H1 (cell line): ENCODE results near the gene GALP. TPM values are rescaled to one million over a fixed set of nuclear protein-coding genes. Genes with fewer than 3 reads are reported as not detected.

ENCODE experiments used
- CTCF ChIA-PET: fragments of 300-600 bp; sonication (Branson Sonifier 250); formaldehyde crosslinking; loops from one replicate; lab custom pipeline; 2021; ENCODE audit not compliant: partially characterized antibody; lab: Charles Lee
- POLR2A ChIA-PET: fragments of 300-600 bp; sonication (Branson Sonifier 250); formaldehyde crosslinking; loops from one replicate; lab custom pipeline; 2021; ENCODE audit warnings: inconsistent platforms; ENCODE audit not compliant: partially characterized antibody; lab: Charles Lee
- DNase-seq, 2 experiments: peaks; one replicate each; pipeline versions ENCODE4 v3.0.0 to v3.0.0-alpha.2; 2010 to 2022; ENCODE audit warnings: low spot score in 2 of 2, low read depth in 1 of 2, mixed read lengths in 1 of 2
- FAIRE-seq: peaks from 2 replicates; lab custom pipeline; 2011; peaks lifted over from hg19 to GRCh38; lab: Jason Lieb, UNC
- H2AFZ ChIP-seq: 2 replicates; pipeline ENCODE4 v1.8.1; 2012; ENCODE audit warnings: low read length, inconsistent platforms
- H2AK5ac ChIP-seq: 2 replicates; pipeline ENCODE4 v1.6.1; 2013; ENCODE audit warnings: low read depth, low read length
- H2BK120ac ChIP-seq: replicated peaks from 2 replicates; pipeline ENCODE3; 2013; ENCODE audit warnings: low read depth, low read length, inconsistent platforms
- H2BK12ac ChIP-seq: 2 replicates; pipeline ENCODE4 v1.6.1; 2013; ENCODE audit warnings: low read depth, low read length
- H2BK15ac ChIP-seq: 2 replicates; pipeline ENCODE4 v1.6.1; 2013; ENCODE audit warnings: low read length
- H2BK20ac ChIP-seq: 2 replicates; pipeline ENCODE4 v1.6.1; 2013; ENCODE audit warnings: low read length
- H2BK5ac ChIP-seq: 2 replicates; pipeline ENCODE4 v1.6.1; 2013; ENCODE audit warnings: low read depth, low read length
- H3K14ac ChIP-seq: 2 replicates; pipeline ENCODE4 v1.6.1; 2013; ENCODE audit warnings: inconsistent platforms; ENCODE audit not compliant: insufficient read length
- H3K18ac ChIP-seq: 2 replicates; pipeline ENCODE4 v1.6.1; 2013; ENCODE audit warnings: low read length; ENCODE audit errors: extremely low read depth
- H3K23ac ChIP-seq: 2 replicates; pipeline ENCODE4 v1.6.1; 2013; ENCODE audit warnings: inconsistent platforms; ENCODE audit not compliant: insufficient read length
- H3K23me2 ChIP-seq: 2 replicates; pipeline ENCODE4 v1.6.1; 2013; ENCODE audit warnings: low read depth, low read length
- H3K27ac ChIP-seq: 2 replicates; pipeline ENCODE4 v1.6.1; 2011; ENCODE audit warnings: low read depth, low read length, inconsistent platforms
- H3K27me3 ChIP-seq, 4 experiments: replicated peaks in 1 of 4; 1 replicate in 1 of 4; 2 replicates in 3 of 4; pipeline versions ENCODE4 v1.6.1 to v1.8.1; 2011 to 2013; ENCODE audit warnings: low read length in 3 of 4, mild to moderate bottlenecking in 3 of 4, inconsistent platforms in 2 of 4, mixed read lengths in 2 of 4, moderate library complexity in 1 of 4; ENCODE audit not compliant: control insufficient read depth in 3 of 4, insufficient read depth in 3 of 4; ENCODE audit errors: extremely low read depth in 1 of 4
- H3K36me3 ChIP-seq, 4 experiments: 2 replicates each; pipeline versions ENCODE4 v1.6.1 to v1.8.1; 2011 to 2013; ENCODE audit warnings: mild to moderate bottlenecking in 4 of 4, low read length in 3 of 4, moderate library complexity in 2 of 4, control low read depth in 1 of 4, inconsistent platforms in 1 of 4; ENCODE audit not compliant: insufficient read depth in 4 of 4, control insufficient read depth in 2 of 4
- H3K4ac ChIP-seq: replicated peaks from 2 replicates; pipeline ENCODE3; 2013; ENCODE audit warnings: low read length, low read depth, mixed read lengths, inconsistent platforms; ENCODE audit not compliant: insufficient read length
- H3K4me1 ChIP-seq, 4 experiments: replicated peaks in 1 of 4; 1 replicate in 1 of 4; 2 replicates in 3 of 4; pipeline versions ENCODE4 v1.6.1 to v1.8.1; 2011 to 2013; ENCODE audit warnings: low read length in 3 of 4, inconsistent platforms in 2 of 4, mixed read lengths in 1 of 4; ENCODE audit not compliant: insufficient read depth in 4 of 4, control insufficient read depth in 3 of 4
- H3K4me2 ChIP-seq, 2 experiments: 2 replicates each; pipeline versions ENCODE4 v1.6.1 to v1.8.1; 2011 to 2013; ENCODE audit warnings: low read depth in 2 of 2, low read length in 2 of 2, control low read depth in 1 of 2, inconsistent platforms in 1 of 2, mild to moderate bottlenecking in 1 of 2; ENCODE audit not compliant: insufficient read depth in 1 of 2
- H3K4me3 ChIP-seq, 4 experiments: fragments of 200-600, 300-600 bp in 1 of 4; sonication (generic), shearing (Covaris generic), sonication (Bioruptor Twin) in 1 of 4; 2 replicates each; pipeline versions ENCODE4 v1.5.1 to v1.8.1; 2011 to 2016; ENCODE audit warnings: low read length in 4 of 4, low read depth in 3 of 4, control low read depth in 2 of 4, inconsistent platforms in 2 of 4, mild to moderate bottlenecking in 2 of 4, mixed read lengths in 1 of 4, moderate library complexity in 1 of 4; ENCODE audit not compliant: insufficient read depth in 2 of 4; ENCODE audit errors: extremely low read depth in 1 of 4
- H3K56ac ChIP-seq: replicated peaks from 2 replicates; pipeline ENCODE3; 2013; ENCODE audit warnings: low read depth, mild to moderate bottlenecking, mixed read lengths, low read length, inconsistent platforms; ENCODE audit not compliant: insufficient read length
- H3K79me1 ChIP-seq: 2 replicates; pipeline ENCODE4 v1.6.1; 2013; ENCODE audit warnings: low read depth, low read length, control low read depth
- H3K79me2 ChIP-seq, 2 experiments: 2 replicates each; pipeline versions ENCODE4 v1.6.1 to v1.8.1; 2012 to 2013; ENCODE audit warnings: low read length in 2 of 2, mild to moderate bottlenecking in 2 of 2, inconsistent platforms in 1 of 2; ENCODE audit not compliant: insufficient read depth in 2 of 2, control insufficient read depth in 1 of 2
- H3K9ac ChIP-seq, 4 experiments: replicated peaks in 1 of 4; 1 replicate in 1 of 4; 2 replicates in 3 of 4; pipeline versions ENCODE4 v1.6.1 to v1.8.1; 2011 to 2013; ENCODE audit warnings: low read depth in 3 of 4, low read length in 3 of 4, control low read depth in 2 of 4, mild to moderate bottlenecking in 2 of 4, moderate library complexity in 2 of 4, inconsistent platforms in 1 of 4; ENCODE audit errors: extremely low read depth in 1 of 4
- H3K9me3 ChIP-seq, 2 experiments: 2 replicates each; pipeline versions ENCODE4 v1.6.1 to v1.8.1; 2012 to 2013; ENCODE audit warnings: mild to moderate bottlenecking in 2 of 2, moderate library complexity in 2 of 2, control low read depth in 1 of 2, inconsistent platforms in 1 of 2, low read depth in 1 of 2, low read length in 1 of 2, mixed read lengths in 1 of 2; ENCODE audit not compliant: insufficient read depth in 2 of 2
- H4K20me1 ChIP-seq, 2 experiments: replicated peaks in 1 of 2; 2 replicates each; pipeline versions ENCODE3 to v1.8.1; 2011 to 2013; ENCODE audit warnings: inconsistent platforms in 2 of 2, low read length in 2 of 2, mild to moderate bottlenecking in 1 of 2; ENCODE audit not compliant: insufficient read depth in 2 of 2, control insufficient read depth in 1 of 2
- H4K5ac ChIP-seq: 2 replicates; pipeline ENCODE4 v1.6.1; 2013; ENCODE audit warnings: low read length, low read depth, mixed read lengths, inconsistent platforms; ENCODE audit not compliant: insufficient read length
- H4K8ac ChIP-seq: 2 replicates; pipeline ENCODE4 v1.8.0; 2013; ENCODE audit warnings: mild to moderate bottlenecking, moderate library complexity, low read length, inconsistent platforms; ENCODE audit not compliant: insufficient read depth; ENCODE audit errors: extremely low read depth
- H4K91ac ChIP-seq: replicated peaks from 2 replicates; pipeline ENCODE3; 2013; ENCODE audit warnings: low read length, mixed read lengths, inconsistent platforms; ENCODE audit not compliant: insufficient read length
- BRCA1 ChIP-seq: IDR thresholded peaks from 2 replicates; pipeline ENCODE4 v1.6.1; 2012; ENCODE audit warnings: low read depth, low read length, improper control_type of control experiment
- CBX5 ChIP-seq: fragments of 300-800, 300-1000 bp; sonication (generic); IDR thresholded peaks from 2 replicates; pipeline ENCODE4 v1.7.1; 2016; ENCODE audit warnings: antibody characterized with exemption, low read length, low read depth
- CEBPB ChIP-seq: IDR thresholded peaks from 2 replicates; pipeline ENCODE4 v1.6.1; 2012; ENCODE audit warnings: low read depth, low read length
- CHD2 ChIP-seq: IDR thresholded peaks from 2 replicates; pipeline ENCODE4 v1.6.1; 2012; ENCODE audit warnings: low read length, improper control_type of control experiment
- CREB1 ChIP-seq: IDR thresholded peaks from 2 replicates; pipeline ENCODE4 v1.6.1; 2012; ENCODE audit warnings: inconsistent platforms
- HDAC6 ChIP-seq: IDR thresholded peaks from one replicate; pipeline ENCODE4 v1.7.1; 2012; ENCODE audit warnings: low read depth, mild to moderate bottlenecking, inconsistent platforms, low read length, moderate library complexity
- JUN ChIP-seq: IDR thresholded peaks from 2 replicates; pipeline ENCODE4 v1.6.1; 2011; ENCODE audit warnings: low read depth, mild to moderate bottlenecking, improper control_type of control experiment, low read length
- KDM1A ChIP-seq: fragments of 200-600, 300-600 bp; sonication (generic); IDR thresholded peaks from 2 replicates; pipeline ENCODE4 v1.7.1; 2016; ENCODE audit warnings: mild to moderate bottlenecking, low read length, borderline replicate concordance
- RBBP5 ChIP-seq: IDR thresholded peaks from 2 replicates; pipeline ENCODE4 v1.7.1; 2012; ENCODE audit warnings: low read depth, mild to moderate bottlenecking, inconsistent platforms, low read length, moderate library complexity, borderline replicate concordance
- RFX5 ChIP-seq: IDR thresholded peaks from 2 replicates; pipeline ENCODE4 v1.6.1; 2011; ENCODE audit warnings: low read depth, low read length, improper control_type of control experiment, borderline replicate concordance
- SIRT6 ChIP-seq: IDR thresholded peaks from one replicate; pipeline ENCODE4 v1.7.1; 2012; ENCODE audit warnings: low read length, inconsistent platforms
- SIX5 ChIP-seq: IDR thresholded peaks from 2 replicates; pipeline ENCODE4 v1.6.1; 2011; ENCODE audit warnings: mild to moderate bottlenecking, low read depth, low read length
- SP4 ChIP-seq: IDR thresholded peaks from 2 replicates; pipeline ENCODE4 v1.6.1; 2012; ENCODE audit warnings: low read length, inconsistent platforms
- SRF ChIP-seq: IDR thresholded peaks from 2 replicates; pipeline ENCODE4 v1.6.1; 2011; ENCODE audit warnings: mild to moderate bottlenecking, low read depth, low read length, moderate library complexity
- TCF12 ChIP-seq: IDR thresholded peaks from 2 replicates; pipeline ENCODE4 v1.6.1; 2011; ENCODE audit warnings: low read depth, mild to moderate bottlenecking, low read length
- TEAD4 ChIP-seq: IDR thresholded peaks from 2 replicates; pipeline ENCODE4 v1.6.1; 2012; ENCODE audit warnings: low read depth, low read length, inconsistent platforms, mixed read lengths
- whole genome bisulfite sequencing, 2 experiments: shearing (Covaris generic) in 1 of 2; methylation state at CpG; one replicate each; pipeline versions ENCODE4 v1.1.6 to v1.1.7; 2013 to 2015; ENCODE audit warnings: low lambda C conversion rate in 2 of 2, mixed read lengths in 2 of 2, inconsistent platforms in 1 of 2, low coverage in 1 of 2, missing lambda C conversion rate in 1 of 2; ENCODE audit not compliant: insufficient replicate concordance in 2 of 2, insufficient coverage in 1 of 2, insufficient read length in 1 of 2; ENCODE audit errors: extremely low coverage in 1 of 2, missing lambda C conversion rate in 1 of 2; 5-methylcytosine and 5-hydroxymethylcytosine counted together
- polyA plus RNA-seq, 7 experiments: library from polyadenylated mRNA; depleted of rRNA in 3 of 7; stranded (reverse) in 5 of 7; unstranded in 2 of 7; fragments of >200 nt in 5 of 7; fragments of 200-250 nt in 2 of 7; gene quantifications; 1 replicate in 5 of 7; 2 replicates in 1 of 7; 4 replicates in 1 of 7; pipeline versions ENCODE4 v1.2.1 to v1.2.3, GENCODE V29; 2011 to 2013; ENCODE audit warnings: missing spikeins in 2 of 7, mixed read lengths in 2 of 7
- total RNA-seq: library from RNA; stranded (reverse); fragmentation: NEBNext Ultra II Directional; extraction: Animal tissue kit (Norgen Biotek cat#: 25700); gene quantifications from 2 replicates; pipeline ENCODE4 v1.2.1, GENCODE V29; 2021
- TF ChIP-seq, protein P1 (sequence below): IDR thresholded peaks from 2 replicates; pipeline ENCODE4 v1.6.1; 2012; ENCODE audit warnings: inconsistent platforms

Gene GALP
- total and polyA plus RNA-seq, 2 of the 8 experiments (the other 6 are each of a cell fraction or from before 2014, with no cell fraction given): 0.14 TPM; not detected in 1

GRCh38 chr19:56149656-56150038 is 26.2 kb upstream of the GALP start:
- H3K56ac ChIP-seq: no peak overlapping the region
- H2BK5ac ChIP-seq: no peak overlapping the region
- H3K36me3 ChIP-seq: peaks cover 0 to 22% (median 9%) of the 10 kb centered on the region in 4 experiments; a peak in 5 of 8 replicates
- no peak overlapping the region for H2BK20ac ChIP-seq
- no peak overlapping the region for H4K5ac ChIP-seq
- H3K14ac ChIP-seq: no peak overlapping the region
- no peak overlapping the region for H3K9ac ChIP-seq
- H3K4me1 ChIP-seq: peaks cover 5 to 10% (median 7%) of the 10 kb centered on the region in 4 experiments; a peak in 6 of 7 replicates
- no peaks in the 10 kb centered on the region for H3K9me3 ChIP-seq
- peaks cover 0 to 13% of the 10 kb centered on the region in 2 experiments; a peak in 2 of 4 replicates for H3K79me2 ChIP-seq
- H3K18ac ChIP-seq: no peak overlapping the region
- H4K20me1 ChIP-seq: peaks cover 3 to 15% of the 10 kb centered on the region in 2 experiments
- DNase-seq (no peak), FAIRE-seq (no peak)
- H3K23ac ChIP-seq: no peak overlapping the region
- 93% methylated on average over 5 of the region's 5 CpGs; no CpG with 5 or more reads in 1 of the 2 experiments for WGBS, 2 experiments
- H3K27ac ChIP-seq: no peak overlapping the region
- no peak overlapping the region for H3K4me3 ChIP-seq
- CTCF ChIA-PET: no interaction called here
- H2BK15ac ChIP-seq: no peak overlapping the region
- H3K23me2 ChIP-seq: no peaks in the 10 kb centered on the region
- H2BK12ac ChIP-seq: no peak overlapping the region
- peaks cover 6% of the 10 kb centered on the region for H3K79me1 ChIP-seq
- no peak overlapping the region for H3K4ac ChIP-seq
- no peak for TF ChIP-seq CBX5
- no peak for TF ChIP-seq KDM1A
- no peak for TF ChIP-seq BRCA1
- TF ChIP-seq CEBPB: no peak
- TF ChIP-seq TCF12: no peak
- no peak for TF ChIP-seq SRF
- TF ChIP-seq SIX5: no peak
- no peak for TF ChIP-seq SIRT6
- TF ChIP-seq HDAC6: no peak
- TF ChIP-seq, protein P1, sequence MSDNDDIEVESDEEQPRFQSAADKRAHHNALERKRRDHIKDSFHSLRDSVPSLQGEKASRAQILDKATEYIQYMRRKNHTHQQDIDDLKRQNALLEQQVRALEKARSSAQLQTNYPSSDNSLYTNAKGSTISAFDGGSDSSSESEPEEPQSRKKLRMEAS: no peak
- TF ChIP-seq RFX5: no peak
- no peak for TF ChIP-seq TEAD4
- TF ChIP-seq RBBP5: no peak
- TF ChIP-seq CREB1: no peak
- TF ChIP-seq SP4: no peak
- TF ChIP-seq JUN: no peak
- TF ChIP-seq CHD2: no peak
- POLR2A ChIA-PET: interaction anchor here (1.6 kb wide), 1 partner anchor 29 kb away, joined by 4 read pairs; the partner anchor contains the start of gene ZNF787
- H2AK5ac ChIP-seq: peak overlapping the region; percentile 42; the same call in 1 of the 2 replicates
- H4K91ac ChIP-seq: no peak overlapping the region
- no peak overlapping the region for H3K4me2 ChIP-seq
- H2BK120ac ChIP-seq: no peak overlapping the region
- no peaks in the 10 kb centered on the region for H3K27me3 ChIP-seq
- no peak overlapping the region for H2AFZ ChIP-seq
- no peak overlapping the region for H4K8ac ChIP-seq
